CD4-positive, alpha-beta T cell treated with Interleukin-1 beta for 1 hour (primary cell): ENCODE data around the gene RAB7A.
"Not testable (repeated sequence)": the region's sequence is repeated elsewhere in the genome, so short reads cannot be mapped to it uniquely, and the experiment has no call there.

ENCODE experiments used
- DNase-seq, 2 donors: peaks; one replicate each; pipeline ENCODE4 v3.0.0-alpha.2; 2020 to 2022

Gene RAB7A

GRCh38 chr3:128760881-128761280, 34.9 kb downstream of the RAB7A start:
- DNase-seq, result no peak

GRCh38 chr3:128761392-128761791, 35.4 kb downstream of the RAB7A start:
- DNase-seq, result no peak

- no peak for DNase-seq
These were observed 38.0 kb downstream of the RAB7A start for GRCh38 chr3:128763967-128764366.

GRCh38 chr3:128764863-128765262, 38.9 kb downstream of the RAB7A start:
- DNase-seq, result no peak

- DNase-seq, result no peak
These were observed 41.2 kb downstream of the RAB7A start for GRCh38 chr3:128767094-128767750.

- no peak for DNase-seq
These were observed 42.5 kb downstream of the RAB7A start for GRCh38 chr3:128768471-128768870.

GRCh38 chr3:128770387-128770786, 44.4 kb downstream of the RAB7A start:
- DNase-seq, result no peak

- DNase-seq, result not testable (repeated sequence)
These were observed 47.2 kb downstream of the RAB7A start for GRCh38 chr3:128773189-128773588.

GRCh38 chr3:128773592-128773991, 47.6 kb downstream of the RAB7A start:
- not testable (repeated sequence) for DNase-seq

- no peak for DNase-seq
These were observed 49.3 kb downstream of the RAB7A start for GRCh38 chr3:128775241-128775640.

GRCh38 chr3:128775906-128776542, 50.0 kb downstream of the RAB7A start:
- no peak for DNase-seq

GRCh38 chr3:128780101-128780837, 54.3 kb downstream of the RAB7A start:
- no peak for DNase-seq

- DNase-seq, result no peak
These were observed 55.2 kb downstream of the RAB7A start for GRCh38 chr3:128781164-128781563.

- DNase-seq, result no peak
These were observed 56.5 kb downstream of the RAB7A start for GRCh38 chr3:128782282-128783146.

GRCh38 chr3:128783774-128784173, 57.8 kb downstream of the RAB7A start:
- no peak for DNase-seq

- DNase-seq, result peak; percentile 52 to 57
These were observed 58.2 kb downstream of the RAB7A start for GRCh38 chr3:128784232-128784631.

GRCh38 chr3:128784843-128785242, 58.9 kb downstream of the RAB7A start:
- no peak for DNase-seq

- no peak for DNase-seq
These were observed 60.5 kb downstream of the RAB7A start for GRCh38 chr3:128786434-128787020.

GRCh38 chr3:128787256-128788253, 61.6 kb downstream of the RAB7A start:
- peak; percentile 56 to 57 for DNase-seq

GRCh38 chr3:128788268-128788869, 62.4 kb downstream of the RAB7A start:
- no peak for DNase-seq
